Activated T-cell treated with anti-CD3 and anti-CD28 coated beads for 4 hours (primary cell): ENCODE results near the gene CAMTA1.
"Not testable (repeated sequence)": the region's sequence is repeated elsewhere in the genome, so short reads cannot be mapped to it uniquely, and the experiment has no call there.

ENCODE experiments used
- DNase-seq: peaks from one replicate; pipeline ENCODE4 v3.0.0-alpha.2; 2020

CAMTA1 gene

DNA sequence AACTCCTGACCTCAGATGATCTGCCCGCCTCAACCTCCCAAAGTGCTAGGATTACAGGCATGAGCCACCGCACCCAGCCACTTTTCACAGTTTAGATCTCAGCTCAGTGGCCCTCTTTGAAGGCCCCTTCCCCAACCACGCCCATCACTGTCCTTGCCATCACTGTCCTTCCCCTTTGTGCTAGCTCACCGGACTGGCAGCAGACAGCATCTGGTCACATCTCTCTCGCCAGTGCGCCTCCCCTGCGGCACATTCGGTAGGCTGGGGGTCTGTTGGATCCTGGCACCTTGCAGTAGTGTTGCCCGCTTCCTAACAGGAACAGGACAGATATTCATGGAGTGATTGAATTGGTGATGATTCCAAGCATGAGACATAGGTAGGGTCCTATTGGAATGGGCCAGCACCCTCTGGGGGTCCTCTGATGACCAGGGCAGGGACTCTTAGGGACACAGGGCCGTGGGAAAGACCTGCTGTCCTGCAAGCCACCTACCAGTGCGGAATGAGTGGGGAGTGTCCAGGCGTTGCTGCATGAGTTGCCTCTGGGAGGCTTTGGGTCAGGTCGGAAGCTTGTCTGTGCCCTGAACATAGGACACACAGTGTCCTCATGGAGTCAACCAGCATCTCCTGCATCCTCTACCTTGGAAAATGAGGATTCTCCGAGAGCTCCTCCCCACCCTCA lies 807.0 kb downstream of the CAMTA1 start:
- no peak for DNase-seq

GRCh38 chr1:7594002-7594713 lies 808.9 kb downstream of the CAMTA1 start:
- no peak for DNase-seq

DNA sequence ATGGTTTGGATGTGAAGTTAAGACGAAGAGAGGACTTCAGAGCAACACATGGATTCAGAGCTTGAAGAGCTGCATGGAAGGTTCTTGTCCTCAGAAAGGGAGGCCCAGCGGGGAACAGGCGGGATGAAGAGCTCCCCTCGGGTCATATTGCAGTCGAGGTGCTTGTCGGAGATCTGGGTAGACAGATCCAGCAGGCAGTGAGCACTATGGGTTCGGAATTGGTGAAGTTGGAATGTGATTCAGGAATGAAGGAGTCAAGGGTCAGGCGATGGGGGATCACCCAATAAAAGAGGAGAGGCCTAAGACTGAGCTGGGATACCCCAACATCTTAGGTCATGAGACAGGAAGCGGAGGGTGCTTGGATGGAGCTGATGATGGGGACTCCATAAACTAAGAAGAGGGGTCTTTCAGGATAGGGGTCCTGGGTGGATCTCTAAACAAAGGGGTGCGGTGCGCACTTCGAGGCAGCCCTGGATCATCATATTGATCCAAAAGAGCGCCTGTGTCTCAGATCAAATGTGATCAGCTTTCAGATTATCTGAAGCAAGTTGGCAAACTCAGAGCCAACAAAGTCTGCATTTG lies 809.6 kb downstream of the CAMTA1 start:
- no peak for DNase-seq

GRCh38 chr1:7595336-7595735 lies 810.1 kb downstream of the CAMTA1 start:
- DNase-seq, result no peak

DNA sequence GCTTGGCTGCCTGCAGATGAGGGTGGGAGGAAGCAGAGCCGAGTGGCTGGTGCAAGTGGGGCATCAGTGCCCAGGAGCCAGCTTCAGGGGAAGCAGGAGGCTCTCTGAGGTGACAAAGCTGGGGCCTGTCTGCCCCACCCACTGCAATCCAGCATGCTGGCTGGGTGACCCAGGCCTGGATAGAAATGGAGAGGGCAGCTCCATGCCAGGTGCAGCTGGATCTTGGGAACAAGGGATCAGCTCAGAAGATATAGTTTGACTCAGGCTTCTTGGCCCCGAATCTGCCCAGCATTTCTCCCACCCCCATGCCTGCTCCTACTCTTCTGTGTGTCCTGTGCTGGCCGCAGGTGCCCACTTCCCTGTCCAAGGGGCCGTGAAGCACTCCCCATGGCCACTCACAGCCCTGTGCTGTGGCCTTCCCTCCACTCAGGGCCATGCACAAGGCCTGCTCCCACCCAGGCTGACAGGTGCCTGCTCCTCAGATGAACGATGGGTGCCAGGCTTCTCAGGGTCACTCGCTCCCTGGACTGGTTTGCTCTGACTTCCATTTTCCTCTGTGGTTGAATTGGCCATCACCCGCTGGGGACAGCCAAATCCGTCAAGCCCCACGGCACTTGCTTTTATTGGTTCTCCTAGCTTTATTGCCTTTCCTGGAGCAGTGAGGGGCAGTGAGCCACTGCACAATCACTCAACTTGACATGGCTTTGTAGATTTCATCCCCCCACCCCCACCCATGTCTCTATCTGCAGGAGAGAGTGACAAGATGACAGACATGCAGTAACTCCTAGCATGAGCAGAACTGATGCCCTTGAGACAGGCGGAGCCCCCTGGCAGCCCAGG lies 811.1 kb downstream of the CAMTA1 start:
- no peak for DNase-seq

DNA sequence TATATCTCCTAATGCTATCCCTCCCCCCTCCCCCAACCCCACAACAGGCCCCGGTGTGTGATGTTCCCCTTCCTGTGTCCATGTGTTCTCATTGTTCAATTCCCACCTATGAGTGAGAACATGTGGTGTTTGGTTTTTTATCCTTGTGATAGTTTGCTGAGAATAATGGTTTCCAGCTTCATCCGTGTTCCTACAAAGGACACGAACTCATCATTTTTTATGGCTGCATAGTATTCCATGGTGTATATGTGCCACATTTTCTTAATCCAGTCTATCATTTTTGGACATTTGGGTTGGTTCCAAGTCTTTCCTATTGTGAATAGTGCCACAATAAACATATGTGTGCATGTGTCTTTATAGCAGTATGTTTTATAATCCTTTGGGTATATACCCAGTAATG lies 812.8 kb downstream of the CAMTA1 start:
- DNase-seq, result not testable (repeated sequence)

DNA sequence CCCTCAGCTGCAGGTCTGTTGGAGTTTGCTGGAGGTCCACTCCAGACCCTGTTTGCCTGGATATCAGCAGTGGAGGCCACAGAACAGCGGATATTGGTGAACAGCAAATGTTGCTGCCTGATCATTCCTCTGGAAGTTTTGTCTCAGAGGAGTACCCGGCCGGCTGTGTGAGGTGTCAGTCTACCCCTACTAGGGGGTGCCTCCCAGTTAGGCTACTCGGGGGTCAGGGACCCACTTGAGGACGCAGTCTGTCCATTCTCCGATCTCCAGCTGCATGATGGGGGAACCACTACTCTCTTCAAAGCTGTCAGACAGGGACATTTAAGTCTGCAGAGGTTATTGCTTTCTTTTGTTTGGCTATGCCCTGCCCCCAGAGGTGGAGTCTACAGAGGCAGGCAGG lies 819.7 kb downstream of the CAMTA1 start:
- not testable (repeated sequence) for DNase-seq

- no peak for DNase-seq
Measured at GRCh38 chr1:7606096-7606495, 820.8 kb downstream of the CAMTA1 start.

GRCh38 chr1:7607097-7607496 lies 821.8 kb downstream of the CAMTA1 start:
- no peak for DNase-seq

GRCh38 chr1:7608628-7609305 lies 823.5 kb downstream of the CAMTA1 start:
- DNase-seq, result no peak

GRCh38 chr1:7609311-7609994 lies 824.2 kb downstream of the CAMTA1 start:
- DNase-seq, result no peak

GRCh38 chr1:7610106-7610731 lies 825.0 kb downstream of the CAMTA1 start:
- no peak for DNase-seq

DNA sequence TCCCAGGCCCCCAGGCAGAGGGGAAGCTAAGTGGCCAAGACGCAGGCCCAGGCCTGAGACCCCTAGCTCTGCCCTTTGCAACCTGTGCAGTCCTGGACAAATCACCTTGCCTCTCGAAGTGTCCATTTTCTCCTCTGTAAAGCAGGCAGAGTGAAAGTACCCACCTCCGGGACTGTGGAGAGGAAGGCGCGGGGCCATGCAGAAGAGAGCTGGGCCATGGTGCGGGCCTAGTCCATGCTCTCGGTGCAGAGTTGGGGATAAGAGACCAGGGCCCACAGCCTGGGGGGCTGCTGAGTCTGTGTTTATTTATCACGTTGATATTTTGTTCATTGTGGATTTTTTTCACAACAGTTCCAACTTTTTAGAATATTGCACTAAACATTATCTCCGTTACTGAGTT lies 825.7 kb downstream of the CAMTA1 start:
- no peak for DNase-seq

- no peak for DNase-seq
Measured at GRCh38 chr1:7611421-7612010, 826.3 kb downstream of the CAMTA1 start.

DNA sequence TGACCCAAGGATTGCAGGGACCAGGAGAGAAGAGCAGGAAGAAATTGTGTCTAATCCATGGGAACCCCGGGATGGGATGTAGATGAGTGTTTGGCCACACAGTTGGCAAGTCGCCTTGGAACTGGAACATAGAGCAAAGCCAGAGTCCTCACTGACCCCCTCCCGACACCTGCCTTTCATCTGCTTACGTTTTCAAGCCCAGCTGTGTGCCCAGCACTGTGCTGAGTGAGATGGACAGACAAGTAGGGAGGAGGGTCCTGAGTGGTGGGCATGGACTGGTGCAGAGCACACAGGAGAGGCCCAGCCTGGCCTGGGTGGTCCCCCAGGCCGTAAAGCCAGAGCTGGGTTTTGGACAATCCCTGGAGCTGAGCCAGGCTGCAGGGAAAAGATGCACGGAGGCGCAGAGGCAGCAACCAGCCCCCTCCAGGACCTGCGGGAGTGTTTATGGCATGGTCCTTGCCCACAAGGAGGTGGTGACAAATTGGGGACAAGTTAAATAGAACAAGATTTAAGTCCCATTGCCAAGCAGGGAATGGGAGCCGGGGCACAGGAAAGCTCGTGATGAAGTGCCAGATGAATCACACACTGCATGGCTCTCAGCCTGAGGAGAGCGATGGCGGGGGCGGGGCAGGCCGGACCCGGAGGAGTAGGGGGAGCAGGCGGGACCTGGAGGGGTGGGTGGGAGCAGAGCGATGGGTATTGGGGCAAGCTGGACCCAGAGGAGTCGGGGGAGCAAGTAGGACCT lies 828.0 kb downstream of the CAMTA1 start:
- no peak for DNase-seq

DNA sequence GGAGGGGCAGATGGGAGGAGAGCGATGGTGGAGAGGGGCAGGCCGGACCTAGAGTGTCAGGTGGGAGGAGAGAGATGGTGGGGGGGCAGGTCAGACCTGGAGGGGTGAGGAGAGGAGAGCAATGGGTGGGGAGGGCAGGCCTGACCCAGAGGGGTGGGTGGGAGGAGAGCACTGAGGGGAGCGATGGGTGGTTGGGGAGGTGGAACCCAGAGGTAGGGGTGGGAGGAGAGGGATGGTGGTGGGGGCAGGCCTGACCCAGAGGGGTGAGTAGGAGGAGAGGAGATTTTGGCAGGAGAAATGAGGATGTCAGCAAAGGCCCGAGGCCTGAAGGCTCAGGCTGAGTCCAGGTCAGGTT lies 828.6 kb downstream of the CAMTA1 start:
- no peak for DNase-seq

DNA sequence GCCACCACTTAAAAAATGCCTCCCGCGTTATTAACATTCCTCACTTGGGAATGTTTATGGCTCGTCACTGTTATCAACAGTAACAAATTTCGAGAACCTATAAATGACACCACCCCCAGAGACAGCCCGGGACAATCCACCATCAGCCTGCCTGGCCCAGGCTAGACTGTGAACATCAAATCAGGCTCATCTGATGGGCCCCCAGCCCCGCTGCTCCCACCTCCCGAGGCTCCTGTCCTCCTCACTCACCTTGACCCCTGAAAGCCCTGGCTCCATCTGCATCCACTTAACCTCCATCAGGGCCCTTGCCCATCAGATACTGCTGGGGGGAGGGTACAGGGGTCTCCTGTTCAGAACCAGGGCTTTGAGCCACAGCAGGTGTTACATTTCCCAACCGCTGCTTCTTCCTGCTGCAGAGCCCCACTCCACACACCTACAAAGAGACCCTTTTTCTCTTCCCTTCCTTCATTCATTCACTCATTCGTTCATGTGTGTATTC lies 829.4 kb downstream of the CAMTA1 start:
- DNase-seq, result no peak

DNA sequence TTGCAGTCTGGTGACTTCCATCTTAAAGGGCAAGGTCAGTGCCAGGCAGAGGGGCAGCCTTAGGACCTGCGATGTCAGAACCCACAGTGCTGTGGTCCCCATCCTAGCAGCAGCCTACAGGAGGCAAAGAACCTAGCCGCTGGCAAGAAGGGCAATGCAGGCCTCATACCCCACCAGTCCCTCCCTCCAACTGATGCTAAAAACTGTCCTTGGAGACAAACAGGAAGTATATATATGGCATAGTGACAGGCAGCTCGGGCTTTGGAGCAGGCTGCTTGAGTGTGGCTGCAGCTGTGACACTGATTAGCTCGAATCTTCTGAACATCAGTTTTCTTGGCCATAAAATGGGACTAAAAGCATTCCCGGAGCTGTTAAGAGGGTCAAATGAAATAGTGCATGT lies 829.9 kb downstream of the CAMTA1 start:
- no peak for DNase-seq

GRCh38 chr1:7616076-7616832 lies 831.0 kb downstream of the CAMTA1 start:
- peak; percentile 1 for DNase-seq

DNA sequence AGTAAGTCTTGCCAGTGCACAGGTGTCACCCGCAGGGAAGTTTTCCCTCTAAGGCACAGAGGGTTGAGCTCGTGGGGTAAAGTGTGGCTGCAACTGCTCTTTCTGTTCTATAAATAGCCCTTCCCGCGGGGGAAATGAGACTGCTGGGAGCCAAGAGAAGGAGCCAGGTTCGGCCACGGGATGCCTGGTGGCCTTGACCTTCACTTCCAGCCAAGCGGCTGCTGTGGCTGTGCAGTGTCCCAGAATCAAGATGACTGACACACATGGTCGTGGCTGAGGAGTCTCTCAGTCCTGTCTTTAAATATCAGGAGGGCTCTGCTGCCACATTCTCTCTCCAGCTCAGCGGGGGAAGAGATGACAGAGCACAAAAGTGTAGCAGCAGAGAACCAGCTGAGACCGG lies 831.7 kb downstream of the CAMTA1 start:
- no peak for DNase-seq
